K562 (cell line): ENCODE data around the gene KIF18B. TPM values are rescaled to one million over a fixed set of nuclear protein-coding genes. Genes with fewer than 3 reads are reported as not detected.

Experiments
- AFF4 ChIP-seq: sonication (generic); formaldehyde crosslinking; IDR thresholded peaks from 2 replicates; pipeline ENCODE4 v1.8.0; 2023; ENCODE audit warnings: mild to moderate bottlenecking, missing genetic modification reagents
- ARID4B ChIP-seq: sonication (generic); formaldehyde crosslinking; IDR thresholded peaks from 2 replicates; pipeline ENCODE4 v1.8.0; 2022; ENCODE audit warnings: mild to moderate bottlenecking, missing genetic modification reagents
- DEAF1 ChIP-seq: fragments of 450-650 bp; formaldehyde crosslinking; IDR thresholded peaks from 2 replicates; pipeline ENCODE4 v1.4.0; 2020; ENCODE audit warnings: mild to moderate bottlenecking, moderate library complexity
- ELF4 ChIP-seq: fragments of 450-650 bp; formaldehyde crosslinking; IDR thresholded peaks from 2 replicates; pipeline ENCODE4 v1.4.0; 2022; ENCODE audit warnings: missing genetic modification characterization
- FOXK1 ChIP-seq: sonication (generic); formaldehyde crosslinking; IDR thresholded peaks from 2 replicates; pipeline ENCODE4 v1.8.0; 2022; ENCODE audit warnings: missing genetic modification reagents, mild to moderate bottlenecking, borderline replicate concordance
- JUN ChIP-seq, 2 experiments: sonication (generic) in 1 of 2; formaldehyde crosslinking in 1 of 2; IDR thresholded peaks; 2 replicates each; pipeline versions ENCODE4 v1.6.1 to v1.8.0; 2012 to 2022; ENCODE audit warnings: borderline replicate concordance in 2 of 2, mild to moderate bottlenecking in 2 of 2, improper control_type of control experiment in 1 of 2, low read depth in 1 of 2, low read length in 1 of 2, missing genetic modification reagents in 1 of 2
- KAT2B ChIP-seq: IDR thresholded peaks from one replicate; pipeline ENCODE4 v1.6.1; 2012; ENCODE audit warnings: low read depth, mild to moderate bottlenecking, control low read depth, inconsistent platforms, low read length, moderate library complexity
- SAFB ChIP-seq: fragments of 200-400 bp; formaldehyde crosslinking; IDR thresholded peaks from 2 replicates; pipeline ENCODE4 v1.6.1; 2017; ENCODE audit warnings: low read depth, low read length, borderline replicate concordance
- ZBTB17 ChIP-seq: fragments of 450-650 bp; formaldehyde crosslinking; IDR thresholded peaks from 2 replicates; pipeline ENCODE4 v1.4.0; 2020; ENCODE audit warnings: mild to moderate bottlenecking
- ZNF23 ChIP-seq: fragments of 250-450 bp; sonication (Bioruptor Pico); IDR thresholded peaks from 2 replicates; pipeline ENCODE4 v1.4.0; 2020; ENCODE audit warnings: mild to moderate bottlenecking
- polyA plus RNA-seq, 8 experiments: library from polyadenylated mRNA; depleted of rRNA in 4 of 8; stranded (reverse) in 5 of 8; unstranded in 3 of 8; fragments of >200 nt; fragmentation: Nextera tagmentation in 2 of 8; fragmentation: Illumina TruSeq in 1 of 8; extraction: Ambion mirVana in 2 of 8; extraction: Trizol in 1 of 8; gene quantifications; 2 replicates each; pipeline versions ENCODE4 v1.2.1 to v1.2.3, GENCODE V29; 2011 to 2014; ENCODE audit warnings: inconsistent platforms in 1 of 8, missing spikeins in 1 of 8
- total RNA-seq, 7 experiments: library from RNA; depleted of rRNA in 6 of 7; stranded (reverse); fragments of >200 nt in 6 of 7; fragmentation: Illumina TruSeq in 2 of 7; extraction: Trizol in 2 of 7; gene quantifications; 2 replicates each; pipeline versions ENCODE4 v1.2.1 to v1.2.3, GENCODE V29; 2011 to 2021; ENCODE audit warnings: low replicate concordance in 1 of 7

The KIF18B gene
- total and polyA plus RNA-seq, 9 of the 15 experiments (the other 6 are each of a cell fraction or from before 2014, with no cell fraction given), result 2.0 to 42.8 (median 13.2) TPM

- TF ChIP-seq AFF4 (no peak), ZBTB17 (CRISPR knock-in tag) (no peak), FOXK1 (CRISPR knock-in tag) (no peak), ARID4B (CRISPR knock-in tag) (no peak), JUN (IDR thresholded peaks at IDR 0.05; ENCODE audit: borderline replicate concordance, low read depth, low read length) (no peak), JUN (CRISPR knock-in tag; IDR thresholded peaks at IDR 0.05; ENCODE audit: borderline replicate concordance) (no peak), DEAF1 (CRISPR knock-in tag) (no peak), ZNF23 (no peak), ELF4 (CRISPR knock-in tag) (no peak), KAT2B (no peak), SAFB (no peak)
Measured at GRCh38 chr17:44917456-44917855, 30.1 kb downstream of the KIF18B start (continued).
